Erythroblast (primary cell): Measurements from ENCODE around the gene LSM12.

Experiments
- GATA1 ChIP-seq: IDR thresholded peaks from 2 replicates; pipeline ENCODE4 v1.6.1; 2011; ENCODE audit warnings: low read depth, mild to moderate bottlenecking, control low read depth, low read length, moderate library complexity
- POLR2A ChIP-seq: IDR thresholded peaks from 2 replicates; pipeline ENCODE4 v1.6.1; 2011; ENCODE audit warnings: mild to moderate bottlenecking, low read length

- TF ChIP-seq POLR2A (no peak), GATA1 (no peak)
Measured at GRCh38 chr17:44024271-44024663, 42.2 kb downstream of the LSM12 start.
